Stimulated activated CD8-positive, alpha-beta memory T cell treated with anti-CD3 and anti-CD28 coated beads, Interleukin-12 subunit alpha, Interleukin-12 subunit beta, amount 100 ng/mL, for 1 hour (primary cell): ENCODE data around the gene CBY1.
"Not testable (repeated sequence)": the region's sequence is repeated elsewhere in the genome, so short reads cannot be mapped to it uniquely, and the experiment has no call there.

Experiments
- DNase-seq: peaks from one replicate; pipeline ENCODE4 v3.0.0-alpha.2; 2020; ENCODE audit warnings: low read depth

CBY1 gene

DNA sequence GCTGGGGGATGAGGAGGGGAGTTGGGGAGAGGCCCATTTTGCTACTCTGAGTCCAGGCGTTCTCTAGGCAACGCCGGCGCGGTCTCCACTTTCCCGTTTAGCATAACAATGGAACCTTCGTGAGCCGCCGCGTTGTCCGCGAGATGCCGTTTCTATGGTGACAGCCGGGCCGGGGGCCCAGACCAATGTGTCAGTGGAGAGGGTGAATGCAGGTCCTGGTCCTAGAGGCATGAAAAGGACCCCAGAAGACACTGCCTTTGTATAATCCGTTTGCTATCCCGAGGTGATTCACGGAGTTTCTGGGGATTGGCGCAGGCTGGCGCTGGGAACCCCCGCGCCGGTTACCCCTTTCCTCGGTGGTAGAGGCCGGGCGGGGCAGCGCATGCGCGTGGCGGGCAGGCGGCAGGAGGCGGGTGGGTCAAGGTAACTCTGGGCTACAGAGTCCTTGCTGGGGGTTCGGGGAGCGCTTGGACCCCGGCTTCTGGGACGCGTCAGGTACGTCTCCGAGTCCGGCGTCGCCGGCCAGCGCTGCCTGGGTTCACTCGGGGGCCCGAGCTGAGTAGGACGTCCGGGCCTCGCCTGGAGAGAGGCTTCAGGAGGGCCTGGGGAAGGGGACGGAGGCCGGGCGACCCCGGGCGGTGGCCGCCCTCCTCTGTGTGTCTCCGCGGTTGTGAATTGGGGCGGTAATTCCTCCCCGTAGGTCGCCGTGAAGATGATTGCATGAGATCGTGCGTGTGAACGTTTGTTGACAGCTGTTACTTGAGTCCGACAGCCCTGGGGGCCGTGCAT is at the start of gene CBY1, which contains the start of gene FAM227A:
TSS of gene CBY1 (plus strand) at position 383 of the 789 bp plus-strand sequence. CDS start 11,417 bp downstream, outside the sequence.
TSS of gene FAM227A (minus strand) at position 137 of the 789 bp plus-strand sequence. CDS start 6,224 bp downstream, outside the sequence.
- DNase-seq: peak; percentile 79

DNA sequence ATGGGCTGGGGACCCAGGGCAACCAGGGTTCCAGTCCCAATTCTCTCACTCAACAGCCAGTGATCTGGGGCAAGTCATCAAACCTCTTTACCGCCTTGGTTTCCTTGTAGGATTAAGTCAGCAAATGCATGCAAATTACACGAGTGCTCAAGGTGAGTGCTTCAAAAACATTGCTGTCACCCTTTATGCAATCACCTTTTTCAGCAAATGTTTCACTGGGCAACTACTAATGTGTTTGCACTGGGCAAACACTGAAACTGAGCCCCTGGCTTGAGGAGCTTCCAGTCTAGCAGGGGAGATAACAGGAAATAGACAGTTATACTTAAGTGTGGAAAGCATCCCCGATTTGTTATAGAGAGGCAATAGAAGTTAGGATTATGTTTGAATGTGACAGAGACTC is 48.8 kb upstream of the CBY1 start:
- DNase-seq: no peak

DNA sequence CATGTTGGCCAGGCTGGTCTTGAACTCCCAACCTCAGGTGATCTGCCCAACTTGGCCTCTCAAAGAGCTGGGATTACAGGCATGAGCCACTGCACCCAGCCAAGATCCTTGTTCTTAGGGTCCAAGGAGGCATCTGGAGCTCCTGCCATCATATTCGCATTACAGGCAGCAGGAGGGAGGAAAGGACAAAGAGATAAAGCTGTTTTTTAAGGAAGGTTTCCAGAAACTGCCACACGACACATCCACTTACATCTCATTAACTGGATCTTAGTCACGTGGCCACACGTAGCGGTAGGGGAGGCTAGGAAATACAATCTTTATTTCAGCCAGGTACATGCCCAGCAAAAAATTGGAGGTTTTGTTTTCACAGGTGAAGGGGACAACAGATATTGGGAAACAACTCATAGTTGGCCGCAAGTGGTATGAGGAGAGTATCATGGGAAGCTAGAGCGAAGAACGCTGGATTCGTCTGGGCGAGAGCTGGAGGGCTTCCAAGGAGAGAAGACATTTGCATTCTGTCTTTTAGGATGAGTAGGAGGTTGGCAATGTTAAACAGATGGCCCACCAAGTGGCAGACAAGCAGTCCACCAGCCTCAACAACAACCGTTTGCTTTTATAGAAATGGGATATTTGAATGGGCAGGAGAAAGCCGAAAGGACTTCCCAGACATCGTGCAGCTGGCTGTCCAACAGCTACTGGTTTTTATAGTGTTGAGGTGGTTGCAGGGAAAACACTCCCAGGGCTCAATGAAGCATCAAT is 47.3 kb upstream of the CBY1 start:
- no peak for DNase-seq

- DNase-seq: no peak
Observed at GRCh38 chr22:38610234-38610633, 46.2 kb upstream of the CBY1 start.

DNA sequence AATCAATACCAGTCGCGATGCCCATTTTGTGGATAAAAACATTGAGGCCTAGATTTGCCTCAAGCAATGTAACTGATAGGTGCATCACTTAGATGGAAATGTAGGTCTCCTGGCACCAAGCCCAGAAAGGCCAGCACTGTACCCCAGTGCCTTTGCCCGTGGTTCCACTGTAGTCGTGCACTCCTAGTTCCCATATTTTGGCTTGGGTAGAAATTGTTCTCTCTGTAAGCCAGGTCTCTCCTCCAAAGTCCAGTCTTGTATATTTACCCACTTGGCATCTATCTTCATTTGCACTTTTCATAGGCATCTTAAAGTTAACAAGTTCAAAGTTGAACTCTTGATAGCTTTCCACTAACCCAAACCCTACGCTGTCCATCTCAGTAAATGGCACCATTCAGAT is 44.9 kb upstream of the CBY1 start:
- no peak for DNase-seq

- no peak for DNase-seq
Observed at GRCh38 chr22:38612217-38613006, 44.0 kb upstream of the CBY1 start.

- DNase-seq: no peak
Observed at GRCh38 chr22:38613588-38613987, 42.9 kb upstream of the CBY1 start.

- no peak for DNase-seq
Observed at GRCh38 chr22:38614332-38615063, 41.9 kb upstream of the CBY1 start.

DNA sequence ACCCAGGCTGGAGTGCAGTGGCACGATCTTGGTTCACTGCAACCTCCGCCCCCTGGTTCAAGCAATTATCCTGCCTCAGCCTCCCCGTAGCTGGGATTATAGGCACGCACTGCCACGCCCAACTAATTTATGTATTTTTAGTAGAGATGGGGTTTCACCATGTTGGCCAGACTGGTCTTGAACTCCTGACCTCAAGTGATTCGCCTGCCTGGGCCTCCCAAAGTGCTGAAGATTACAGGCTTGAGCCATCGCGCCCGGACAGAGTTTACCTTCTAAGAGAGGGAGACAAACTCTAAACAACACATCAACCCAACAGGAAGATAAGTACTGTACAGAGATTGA is 41.4 kb upstream of the CBY1 start:
- DNase-seq: not testable (repeated sequence)

DNA sequence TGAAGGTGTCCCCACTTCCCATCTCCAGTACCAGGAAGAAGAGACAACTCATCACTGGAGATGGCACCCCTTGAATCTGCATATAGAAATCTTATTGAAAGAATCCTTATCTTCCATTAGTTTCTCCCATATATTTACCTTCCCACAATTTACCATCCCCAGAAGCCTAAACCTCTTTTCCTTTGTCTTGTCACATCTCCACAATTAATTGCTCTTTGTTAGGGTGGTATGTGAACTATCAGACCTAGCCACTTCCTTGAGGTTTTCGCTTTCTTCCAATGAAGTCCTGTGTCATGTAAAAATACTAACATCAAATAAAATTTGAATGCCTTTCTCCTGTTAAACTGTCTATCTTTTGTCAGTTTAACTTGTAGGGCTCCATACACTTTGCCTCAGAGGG is 38.2 kb upstream of the CBY1 start:
- no peak for DNase-seq

DNA sequence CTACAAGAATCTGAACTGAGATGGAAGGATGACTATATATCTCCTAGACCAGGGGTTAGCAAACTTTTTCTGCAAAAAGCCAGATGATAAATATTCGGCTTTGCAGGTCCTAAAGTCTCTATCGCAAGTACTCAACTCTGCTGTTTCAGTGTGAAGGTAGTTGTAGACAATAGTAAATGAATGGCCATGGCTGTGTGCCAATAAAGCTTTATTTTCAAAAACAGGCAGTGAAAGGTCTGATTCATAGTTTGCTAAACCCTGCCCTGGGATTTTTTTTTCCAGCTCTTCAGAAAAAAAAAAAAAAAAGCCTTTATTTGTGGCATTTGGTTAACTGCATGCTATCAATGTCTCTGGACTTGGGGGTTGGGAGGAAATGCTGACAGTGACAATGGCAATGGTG is 37.8 kb upstream of the CBY1 start:
- no peak for DNase-seq

- no peak for DNase-seq
Observed at GRCh38 chr22:38623351-38623750, 33.1 kb upstream of the CBY1 start.

DNA sequence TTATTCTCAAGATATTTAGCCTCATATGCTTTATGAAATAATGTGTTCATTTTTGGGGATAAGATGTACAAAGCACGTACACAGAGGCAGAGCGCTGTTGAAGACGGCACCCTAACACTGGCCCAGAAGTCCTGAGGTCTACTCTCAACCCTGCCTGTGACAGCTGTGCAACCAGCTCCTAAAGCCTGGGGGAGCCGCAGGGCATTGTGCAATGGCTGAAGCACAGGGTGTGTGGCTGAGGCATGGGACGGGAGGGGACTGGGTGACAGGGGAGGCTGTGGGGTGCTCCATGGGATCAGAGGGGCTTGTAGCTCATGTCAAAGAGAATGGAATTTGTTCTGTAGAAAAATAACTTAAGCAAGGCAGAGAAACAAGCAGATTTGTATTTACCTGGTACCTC is 28.0 kb upstream of the CBY1 start:
- DNase-seq: no peak

DNA sequence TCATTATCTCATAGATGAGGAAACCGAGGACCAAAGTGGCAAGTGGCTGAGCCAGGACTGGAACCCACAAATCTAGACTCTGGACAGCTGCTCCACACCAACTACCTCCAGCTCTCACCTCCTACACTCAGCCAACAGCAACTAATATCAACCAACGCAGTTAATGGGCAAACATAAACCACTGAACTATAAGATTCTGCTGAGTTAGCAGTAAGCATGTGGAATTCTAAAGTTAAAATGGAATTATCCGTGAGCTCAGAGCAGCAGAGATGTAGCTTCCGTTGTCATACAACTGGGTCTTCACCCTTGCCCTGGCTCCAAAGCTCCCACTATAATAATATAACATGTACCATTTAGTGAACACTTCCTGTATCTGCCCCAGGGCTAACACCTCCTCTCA is 27.3 kb upstream of the CBY1 start:
- DNase-seq: no peak

GRCh38 chr22:38631724-38632123 is 24.7 kb upstream of the CBY1 start:
- no peak for DNase-seq

GRCh38 chr22:38632528-38632927 is 23.9 kb upstream of the CBY1 start:
- no peak for DNase-seq

DNA sequence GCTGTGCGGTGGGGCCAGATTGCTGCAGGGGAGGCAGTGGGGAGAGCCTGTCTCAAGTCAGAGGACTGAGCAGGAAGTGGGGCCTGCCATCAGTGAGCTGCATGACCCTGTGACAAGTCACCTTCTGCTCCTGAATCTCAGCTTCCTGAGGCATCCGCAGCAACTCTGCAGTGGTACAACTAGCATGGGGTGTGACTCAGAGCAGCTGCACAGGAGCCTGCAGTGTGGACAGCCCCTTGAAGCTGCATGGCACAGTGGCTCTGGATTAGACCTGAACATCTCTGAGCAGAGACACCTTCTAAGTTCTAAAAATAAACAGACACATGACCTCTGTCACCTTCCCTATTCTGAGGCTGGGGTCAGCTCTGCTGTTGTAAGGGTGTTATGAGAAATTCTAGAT is 18.2 kb upstream of the CBY1 start:
- no peak for DNase-seq

DNA sequence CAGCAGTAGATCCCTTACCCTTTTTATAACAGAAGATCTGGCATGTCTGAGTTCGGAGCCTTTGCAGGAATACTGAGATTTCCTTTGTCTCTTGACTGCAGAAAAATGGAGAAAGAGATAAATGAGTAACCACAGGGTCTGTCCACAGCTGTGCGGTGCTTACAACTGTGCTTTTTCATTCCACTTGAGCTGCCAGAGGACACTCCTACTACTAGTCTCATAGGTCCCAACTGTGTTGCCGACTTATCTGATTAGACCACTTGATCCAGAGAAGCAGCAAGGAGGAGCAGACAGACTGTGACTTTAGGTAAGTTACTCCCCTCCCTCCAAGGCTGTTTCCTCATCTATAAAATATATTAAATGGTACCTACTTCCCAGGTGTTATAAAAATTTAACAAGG is 17.7 kb upstream of the CBY1 start:
- DNase-seq: no peak

DNA sequence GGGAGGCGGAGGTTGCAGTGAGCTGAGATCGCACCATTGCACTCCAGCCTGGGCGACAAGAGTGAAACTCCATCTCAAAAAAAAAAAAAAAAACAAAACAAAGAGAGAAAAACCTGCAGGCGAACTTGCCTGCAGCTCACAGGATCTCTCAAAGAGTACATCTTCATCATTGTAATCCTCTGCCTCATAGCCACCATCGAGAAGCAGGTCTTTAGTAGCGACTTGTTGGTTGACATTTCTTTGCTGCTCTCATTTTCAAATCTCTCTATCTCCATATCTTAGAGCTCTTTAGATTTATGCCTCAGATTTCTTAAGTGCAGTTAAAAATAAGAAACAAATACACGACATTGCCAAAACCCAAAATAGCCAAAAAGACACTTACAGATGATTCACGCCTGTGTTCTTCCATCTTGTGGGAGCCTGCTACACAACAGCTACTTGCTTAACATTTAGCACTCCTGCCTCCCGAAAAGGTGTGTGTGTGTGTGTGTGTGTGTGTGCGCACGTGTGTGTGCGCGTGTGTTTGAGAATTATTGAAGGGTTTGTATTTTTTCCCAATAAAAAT is 14.9 kb upstream of the CBY1 start:
- no peak for DNase-seq

DNA sequence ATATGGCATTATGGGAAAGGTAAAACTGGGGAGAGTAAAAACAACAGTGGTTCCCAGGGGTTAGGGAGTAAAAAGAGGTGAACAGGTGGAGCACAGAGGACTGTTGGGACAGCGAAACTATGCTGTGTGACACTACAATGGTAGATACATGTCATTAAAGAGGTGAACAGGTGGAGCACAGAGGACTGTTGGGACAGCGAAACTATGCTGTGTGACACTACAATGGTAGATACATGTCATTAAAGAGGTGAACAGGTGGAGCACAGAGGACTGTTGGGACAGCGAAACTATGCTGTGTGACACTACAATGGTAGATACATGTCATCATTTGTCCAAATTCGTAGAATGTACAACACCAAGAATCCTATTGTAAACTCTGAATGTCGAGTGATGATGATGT is 12.2 kb upstream of the CBY1 start:
- DNase-seq: not testable (repeated sequence)

DNA sequence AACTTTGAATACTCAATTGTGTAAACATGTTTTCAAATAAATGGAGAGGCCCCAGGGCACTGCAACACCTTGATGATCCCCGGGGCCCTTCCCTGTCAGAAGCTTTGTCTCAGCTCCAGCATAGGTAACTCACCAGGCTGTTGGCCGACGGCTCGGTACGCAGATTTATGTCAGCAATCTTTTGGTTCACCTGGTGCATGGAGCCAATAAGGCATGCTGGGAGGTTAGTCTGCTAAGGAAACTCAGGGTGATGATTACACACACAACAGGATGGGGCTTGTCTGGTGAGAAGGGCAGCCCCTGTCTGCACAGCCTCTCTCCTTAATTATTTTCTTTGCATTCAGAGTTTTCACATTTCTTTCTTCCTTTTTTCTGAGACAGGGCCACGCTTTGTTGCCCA is 11.0 kb upstream of the CBY1 start:
- DNase-seq: no peak
